GM21515 (cell line): ENCODE measurements around the gene P4HTM.
A peak's percentile ranks its signal among the peaks of the same experiment; 100 is the strongest.

Source experiments
- ATAC-seq: cut with Tn5 transposase; IDR thresholded peaks from one replicate; pipeline ENCODE4 v1.9.1; 2021; ENCODE audit not compliant: unreplicated experiment

The P4HTM gene

DNA sequence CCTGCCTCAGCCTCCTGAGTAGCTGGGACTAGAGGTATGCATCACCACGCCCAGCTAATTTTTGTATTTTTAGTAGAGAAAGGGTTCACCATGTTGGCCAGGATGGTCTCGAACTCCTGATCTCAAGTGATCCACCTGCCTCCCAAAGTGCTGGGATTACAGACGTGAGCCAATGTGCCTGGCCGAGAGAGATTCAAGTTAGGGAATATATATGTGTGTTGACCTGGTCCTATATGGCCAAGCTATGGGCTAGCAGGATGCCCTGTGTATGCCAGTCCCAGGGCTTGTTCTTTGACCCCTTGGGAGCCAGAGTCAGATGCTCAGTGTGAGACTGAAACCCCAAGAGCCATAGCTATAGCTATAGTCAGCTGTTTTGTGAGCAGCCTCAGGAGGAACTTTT is 33.7 kb downstream of the P4HTM start:
- ATAC-seq = no peak

DNA sequence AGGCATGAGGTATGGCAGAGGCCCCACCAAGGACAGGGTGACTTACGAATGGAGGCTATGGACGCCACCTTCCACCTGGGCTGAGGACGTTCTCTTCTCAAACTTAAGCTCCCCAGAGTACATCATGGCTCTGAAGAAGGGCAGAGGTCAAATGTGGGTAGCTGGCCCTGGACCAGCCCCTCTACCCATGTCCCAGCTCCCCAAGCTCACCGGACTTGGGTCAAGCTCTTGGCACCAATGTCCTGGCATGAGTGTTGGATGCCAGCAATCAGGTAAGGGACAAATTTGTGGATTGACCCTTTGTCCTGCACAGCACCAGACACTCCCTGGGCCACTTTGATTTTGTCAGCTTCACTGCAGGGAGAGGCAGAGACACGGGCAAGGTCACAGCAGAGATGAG is 34.4 kb downstream of the P4HTM start:
- ATAC-seq = no peak

DNA sequence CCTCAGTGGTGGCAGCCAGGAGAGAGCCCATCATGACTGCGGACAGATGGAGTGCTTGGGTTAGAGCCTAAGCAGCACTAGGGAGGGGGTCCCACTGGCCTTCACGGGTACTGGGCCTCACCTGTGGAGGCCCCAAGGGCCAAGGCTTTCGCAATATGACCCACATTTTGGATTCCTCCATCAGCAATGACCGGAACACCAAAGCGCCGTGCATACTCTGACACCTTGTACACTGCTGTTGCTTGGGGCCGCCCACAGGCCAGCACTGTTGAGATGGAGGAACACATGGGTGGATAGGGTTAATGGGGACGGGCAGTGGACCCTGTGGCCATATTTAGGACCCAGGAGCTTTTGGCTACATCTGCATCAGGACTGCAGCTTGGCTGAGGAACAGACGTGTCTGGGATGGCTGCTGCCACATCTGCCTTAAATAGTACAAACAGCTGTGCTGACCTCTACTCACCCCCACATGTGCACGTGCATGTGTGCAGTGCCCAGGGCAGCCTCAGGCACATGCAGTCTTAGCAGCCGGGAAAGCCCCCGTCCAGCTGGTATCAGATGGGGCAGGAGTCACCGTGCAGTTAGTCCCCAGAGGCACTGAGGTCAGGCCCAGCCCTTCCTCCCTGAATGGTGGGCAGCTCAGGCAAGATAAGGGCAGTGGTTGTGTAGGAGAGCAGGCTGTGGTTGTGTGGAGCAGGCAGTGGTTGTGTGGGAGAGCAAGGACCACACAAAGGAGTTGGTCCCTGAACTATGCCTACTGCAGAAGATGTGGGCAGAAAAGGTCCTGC is 35.2 kb downstream of the P4HTM start:
- ATAC-seq = no peak

DNA sequence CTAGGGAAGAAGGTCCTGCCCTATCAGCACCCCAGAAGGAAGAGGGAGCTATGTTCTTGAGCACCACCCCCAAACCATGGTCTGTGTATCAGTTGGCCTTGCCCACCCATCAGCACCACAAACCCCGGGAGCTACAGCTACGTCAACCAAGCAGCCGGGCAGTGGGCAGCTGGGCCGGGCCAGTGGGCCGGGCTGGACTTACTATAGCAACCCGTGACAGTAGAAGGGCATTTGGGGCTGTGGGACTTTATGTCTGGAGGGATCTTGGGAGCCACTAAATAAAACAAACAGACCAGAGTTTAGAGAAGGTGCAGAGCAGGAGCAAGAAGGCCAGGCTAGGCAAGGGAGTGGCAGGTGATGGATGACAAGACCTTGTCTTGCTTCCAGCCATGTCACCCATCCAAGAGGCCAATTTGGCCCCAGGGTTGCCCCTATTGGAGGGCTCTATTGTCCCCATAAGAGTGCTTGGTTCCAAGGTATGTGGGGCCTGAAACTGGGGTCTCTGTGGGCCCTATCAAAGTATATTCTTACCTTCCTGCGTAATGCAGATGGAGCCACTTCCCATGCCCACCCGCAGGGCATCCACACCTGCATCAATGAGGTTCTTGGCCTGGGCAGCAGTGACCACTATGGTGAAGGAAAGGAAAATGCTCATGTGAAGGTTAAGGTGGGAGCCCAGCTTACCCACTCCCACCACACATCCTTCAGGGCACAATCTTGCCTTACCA is 35.9 kb downstream of the P4HTM start:
- ATAC-seq = no peak

DNA sequence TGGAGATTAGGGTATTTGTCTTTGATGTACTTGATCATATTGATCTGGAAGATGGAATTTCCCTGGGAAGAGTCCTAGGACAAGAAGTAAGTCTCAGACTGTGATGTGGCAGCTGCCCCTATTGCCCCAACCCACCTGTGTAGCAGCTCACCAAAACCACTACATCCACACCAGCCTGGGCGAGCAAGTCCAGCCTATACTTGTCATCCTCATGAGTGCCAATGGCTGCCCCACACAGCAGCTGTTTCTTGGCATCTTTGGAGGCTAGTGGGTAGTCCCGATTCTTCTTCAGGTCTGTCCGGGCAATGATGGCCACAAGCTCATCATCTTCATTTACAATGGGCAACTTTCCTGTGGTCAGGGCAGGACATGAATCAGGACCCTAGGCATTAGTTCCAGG is 36.5 kb downstream of the P4HTM start:
- no peak for ATAC-seq

DNA sequence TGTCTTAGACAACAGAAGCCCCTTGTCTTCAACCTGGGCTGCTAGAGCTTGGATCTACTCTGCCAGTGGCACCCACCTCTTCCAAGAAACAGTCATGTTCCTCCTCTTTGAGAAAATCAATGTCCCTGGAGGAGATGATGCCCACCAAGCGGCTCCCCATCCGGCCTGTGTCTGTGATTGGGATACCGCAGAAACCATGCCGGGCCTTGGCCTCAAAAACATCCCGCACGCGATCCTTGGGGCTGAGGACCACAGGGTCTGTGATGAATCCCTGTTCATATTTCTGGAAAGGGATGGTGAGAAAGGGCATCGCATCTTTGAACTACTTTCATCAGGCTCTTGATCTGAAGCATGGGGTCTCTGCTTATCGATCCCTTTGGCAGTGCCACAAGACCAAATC is 37.6 kb downstream of the P4HTM start:
- ATAC-seq = no peak

DNA sequence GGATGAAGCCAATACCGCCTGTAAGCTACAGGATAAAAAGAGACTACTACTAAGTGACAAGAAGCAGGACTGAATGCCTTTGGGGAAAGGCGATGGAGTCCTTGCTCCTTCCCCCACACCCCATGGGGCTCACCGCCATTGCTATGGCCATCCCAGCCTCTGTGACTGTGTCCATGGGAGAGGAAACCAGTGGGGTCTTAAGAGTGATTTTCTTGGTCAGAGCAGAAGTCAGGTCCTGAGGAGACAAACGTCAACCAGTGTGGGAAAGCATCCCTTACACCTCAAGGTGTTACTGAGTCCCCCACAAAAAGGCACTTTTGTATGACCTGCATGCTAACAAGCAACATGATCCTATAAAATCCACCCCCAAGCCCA is 38.2 kb downstream of the P4HTM start:
- ATAC-seq = no peak

DNA sequence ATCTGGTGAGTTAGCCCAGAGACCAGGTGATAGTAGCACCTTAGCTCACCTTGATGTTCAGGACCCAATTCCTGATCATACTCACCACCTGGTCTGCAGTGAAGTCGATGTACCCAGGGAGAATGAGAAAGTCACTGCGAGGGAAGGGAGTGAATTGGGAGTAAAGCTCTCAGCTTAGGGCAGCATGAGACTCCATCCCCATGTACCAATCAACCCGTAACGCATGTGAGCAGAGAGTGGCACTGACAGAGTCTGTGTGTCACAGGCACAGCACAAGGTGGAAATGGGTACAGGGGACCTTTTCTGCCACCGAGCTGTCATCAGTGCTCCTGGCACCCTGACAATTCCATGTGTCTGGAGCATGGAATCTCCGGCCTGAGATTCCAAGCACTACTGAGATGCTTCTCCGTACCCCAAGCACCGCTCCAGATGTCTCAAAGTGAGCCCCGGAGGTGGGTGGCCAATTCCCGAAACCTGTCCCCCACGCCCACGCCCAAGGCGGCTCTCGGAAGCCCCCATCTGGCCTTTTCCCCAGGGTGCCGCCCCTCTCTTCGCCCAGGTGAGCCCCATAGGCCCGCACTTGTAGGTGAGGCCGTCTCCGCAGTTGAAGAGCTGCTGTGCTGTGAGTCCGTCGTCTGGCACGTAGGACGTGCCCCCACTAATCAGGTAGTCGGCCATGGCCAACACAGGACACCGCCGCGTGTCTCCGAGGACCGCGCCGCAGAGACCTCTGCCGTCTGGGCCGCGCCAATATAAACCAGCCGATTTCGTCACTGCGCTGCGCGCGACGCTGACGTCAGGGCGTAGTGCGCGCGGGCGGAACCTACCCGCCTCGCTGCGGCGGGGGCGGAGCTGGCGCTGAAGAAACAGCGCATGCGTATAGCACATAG is 38.9 kb downstream of the P4HTM start, which contains the start of gene IMPDH2:
TSS of gene IMPDH2 (minus strand) at position 726 of the 890 bp plus-strand sequence. CDS start at position 678, 48 bp downstream.
- peak; percentile 79 for ATAC-seq

DNA sequence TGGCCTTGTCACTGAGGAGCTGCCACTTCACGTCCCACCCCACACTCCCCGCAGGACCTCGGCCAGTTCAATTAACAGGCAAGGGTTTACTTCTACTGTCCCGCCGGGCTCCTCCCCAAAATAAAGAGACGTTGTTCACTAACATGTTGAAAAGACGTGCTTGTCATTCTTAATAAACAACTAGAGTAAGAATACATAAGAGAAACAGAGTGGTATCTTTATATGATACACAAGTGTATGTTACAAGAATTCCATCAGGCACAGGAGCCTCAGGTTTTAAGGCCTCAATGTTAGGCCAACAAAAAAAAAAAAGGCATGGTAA is 39.5 kb downstream of the P4HTM start:
- ATAC-seq = no peak

DNA sequence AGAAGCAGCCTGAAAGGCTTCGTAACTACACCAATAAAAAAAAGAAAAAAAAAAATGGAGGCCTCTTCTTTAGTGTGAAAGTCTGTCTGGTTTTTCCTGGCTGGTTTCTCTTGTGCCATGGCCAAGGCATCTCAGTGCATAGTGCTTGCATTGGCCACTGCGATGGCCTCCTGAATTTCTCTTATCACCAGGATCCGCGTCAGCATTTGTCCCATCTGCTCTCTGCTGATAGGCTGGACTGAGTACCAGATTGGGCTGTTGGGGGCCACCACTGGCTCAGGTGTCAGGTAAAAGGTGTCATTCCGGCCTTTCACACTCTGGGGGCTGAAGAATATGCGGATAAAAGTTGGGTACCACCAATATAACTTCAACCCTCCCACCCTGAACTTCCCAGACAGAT is 40.3 kb downstream of the P4HTM start:
- no peak for ATAC-seq

DNA sequence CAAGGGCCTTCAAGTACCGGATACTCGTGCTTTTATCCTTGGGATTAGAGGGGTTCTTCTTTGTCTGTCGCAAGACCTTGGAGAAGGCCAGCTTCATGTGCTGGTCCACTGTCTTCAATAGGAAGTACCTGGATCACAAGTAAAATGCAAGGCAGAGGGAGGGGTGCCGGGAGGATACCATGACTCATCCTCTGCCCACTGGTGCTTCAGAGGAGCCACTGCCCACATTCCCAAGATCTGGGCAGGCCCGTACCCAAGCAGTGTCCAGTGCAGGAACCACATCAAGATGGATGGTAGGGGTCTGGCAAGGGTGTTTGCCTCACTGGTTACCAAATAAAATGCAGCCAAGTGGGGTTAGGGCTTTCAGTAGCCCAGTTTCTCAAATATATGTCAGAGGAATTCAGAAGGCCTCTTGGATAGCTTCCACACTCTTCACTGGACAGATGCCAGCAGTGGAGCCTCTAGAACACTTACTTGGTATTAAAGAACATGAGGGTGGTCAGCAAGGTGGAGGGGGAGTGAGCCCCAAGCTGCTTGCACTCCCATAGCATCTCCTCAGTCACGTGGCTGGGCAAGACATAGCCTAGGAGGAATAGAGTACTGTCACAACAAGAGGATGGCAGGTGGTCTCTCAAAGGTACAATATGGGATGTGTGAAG is 42.7 kb downstream of the P4HTM start:
- ATAC-seq = no peak

DNA sequence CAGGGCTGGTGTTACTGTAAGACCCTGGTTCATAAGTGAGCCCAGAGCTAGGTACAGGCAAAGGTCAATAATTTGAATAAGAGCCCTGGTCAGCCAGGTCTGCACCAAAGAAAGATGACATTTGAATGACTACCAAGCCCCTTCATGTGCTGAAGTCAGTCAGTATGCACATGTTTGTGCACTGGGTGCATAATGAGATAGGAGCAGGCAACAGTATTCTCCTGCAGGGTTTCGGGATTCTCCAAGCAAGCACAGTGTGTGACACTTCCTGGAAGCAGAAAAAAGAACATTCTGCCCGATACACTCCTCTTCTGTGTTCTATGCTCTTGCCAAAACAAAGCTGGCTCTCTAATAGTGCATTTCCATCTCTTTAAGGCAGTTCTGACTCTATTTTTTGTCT is 44.6 kb downstream of the P4HTM start:
- ATAC-seq = no peak

DNA sequence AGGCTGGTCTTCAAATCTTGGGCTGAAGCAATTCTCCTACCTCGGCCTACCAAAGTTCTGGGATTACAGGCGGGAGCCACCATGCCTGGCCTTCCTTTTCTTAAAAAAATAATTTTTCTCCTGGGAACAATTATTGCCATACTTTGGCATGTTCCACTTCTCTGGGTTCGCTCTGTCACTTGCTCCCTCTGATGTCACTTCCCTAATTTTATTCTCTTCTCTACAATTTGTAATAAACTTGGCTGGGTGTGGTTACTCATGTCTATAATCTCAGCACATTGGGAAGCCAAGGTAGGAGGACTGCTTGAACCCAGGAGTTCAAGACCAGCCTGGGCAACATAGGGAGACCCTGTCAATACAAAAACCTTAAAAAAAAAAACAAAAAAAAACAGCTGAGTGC is 45.2 kb downstream of the P4HTM start:
- no peak for ATAC-seq

DNA sequence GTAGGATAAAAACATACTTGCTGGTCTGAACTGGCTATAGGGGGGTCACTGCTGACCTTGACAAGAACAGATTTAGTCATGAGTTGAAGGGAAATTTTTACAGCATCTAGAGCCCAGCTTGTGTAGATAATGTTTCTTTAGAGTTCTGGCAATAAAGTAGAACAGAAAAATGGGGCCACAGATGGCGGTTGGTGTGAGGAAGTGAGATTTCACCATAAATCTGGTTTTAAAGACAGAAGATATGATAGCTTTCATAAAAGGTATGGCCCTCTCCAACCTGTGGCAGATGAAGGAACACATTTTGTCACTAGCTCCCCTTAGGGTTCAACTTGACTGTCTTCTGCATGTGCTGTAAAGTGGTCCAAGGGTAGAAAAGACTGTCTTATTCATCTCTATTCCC is 63.5 kb downstream of the P4HTM start:
- ATAC-seq = no peak

DNA sequence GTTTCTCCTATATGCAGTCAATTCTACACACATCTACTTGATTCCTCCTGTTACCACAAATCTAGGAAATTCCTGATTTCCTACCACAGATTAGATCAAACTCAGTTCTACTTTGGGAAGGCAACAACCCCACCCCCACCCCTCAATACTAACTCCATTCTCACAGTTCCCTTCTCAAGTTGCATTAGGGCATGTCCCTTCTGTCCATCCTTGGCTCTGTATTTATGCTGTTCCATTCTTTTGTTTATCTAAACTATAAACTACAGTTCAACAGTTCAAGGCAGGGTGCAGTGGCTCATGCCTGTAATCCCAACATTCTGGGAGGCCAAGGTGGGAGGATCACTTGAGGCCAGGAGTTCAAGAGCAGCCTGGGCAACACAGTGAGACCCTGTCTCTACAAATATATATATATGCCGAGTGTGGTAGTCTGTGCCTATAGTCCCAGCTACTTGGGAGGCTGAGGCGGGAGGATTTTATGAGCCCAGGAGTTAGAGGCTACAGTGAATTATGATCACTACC is 64.4 kb downstream of the P4HTM start:
- ATAC-seq = no peak
